Activated T-cell treated with anti-CD3 and anti-CD28 coated beads for 1 hour (primary cell): ENCODE measurements around the gene ZFC3H1.

Experiments
- DNase-seq: peaks from one replicate; pipeline ENCODE4 v3.0.0-alpha.2; 2020; ENCODE audit warnings: low read depth

ZFC3H1 gene

GRCh38 chr12:71638499-71638898 lies 25.1 kb downstream of the ZFC3H1 start:
- no peak for DNase-seq

GRCh38 chr12:71636704-71637115 lies 26.9 kb downstream of the ZFC3H1 start:
- no peak for DNase-seq

GRCh38 chr12:71627438-71628002 lies 36.1 kb downstream of the ZFC3H1 start:
- DNase-seq = no peak

- DNase-seq = no peak
These were observed 36.9 kb downstream of the ZFC3H1 start for GRCh38 chr12:71626768-71627167.

- no peak for DNase-seq
These were observed 37.5 kb downstream of the ZFC3H1 start for GRCh38 chr12:71626098-71626497.

- DNase-seq = no peak
These were observed 38.2 kb downstream of the ZFC3H1 start for GRCh38 chr12:71625476-71625875.

GRCh38 chr12:71621938-71622337 lies 41.7 kb downstream of the ZFC3H1 start:
- DNase-seq = no peak

- DNase-seq = no peak
These were observed 53.4 kb downstream of the ZFC3H1 start for GRCh38 chr12:71610031-71610795.

- no peak for DNase-seq
These were observed 55.9 kb downstream of the ZFC3H1 start for GRCh38 chr12:71607494-71608330.

GRCh38 chr12:71605039-71605438 lies 58.6 kb downstream of the ZFC3H1 start:
- no peak for DNase-seq

- no peak for DNase-seq
These were observed 60.7 kb downstream of the ZFC3H1 start for GRCh38 chr12:71602761-71603577.

- no peak for DNase-seq
These were observed 62.1 kb downstream of the ZFC3H1 start for GRCh38 chr12:71601546-71601945.

GRCh38 chr12:71599210-71599609 lies 64.4 kb downstream of the ZFC3H1 start:
- no peak for DNase-seq

GRCh38 chr12:71594214-71594948 lies 69.3 kb downstream of the ZFC3H1 start:
- no peak for DNase-seq

- DNase-seq = no peak
These were observed 70.8 kb downstream of the ZFC3H1 start for GRCh38 chr12:71592841-71593240.

GRCh38 chr12:71591601-71592000 lies 72.0 kb downstream of the ZFC3H1 start:
- no peak for DNase-seq

- no peak for DNase-seq
These were observed 74.2 kb downstream of the ZFC3H1 start for GRCh38 chr12:71589478-71589881.

- no peak for DNase-seq
These were observed 76.6 kb downstream of the ZFC3H1 start for GRCh38 chr12:71587012-71587411.

GRCh38 chr12:71585218-71585617 lies 78.4 kb downstream of the ZFC3H1 start:
- no peak for DNase-seq

- no peak for DNase-seq
These were observed 79.3 kb downstream of the ZFC3H1 start for GRCh38 chr12:71584356-71584755.

GRCh38 chr12:71582925-71583324 lies 80.7 kb downstream of the ZFC3H1 start:
- no peak for DNase-seq
